Neural progenitor cell (in vitro differentiated cells): ENCODE data around the gene MYO1A. TPM values are rescaled to one million over a fixed set of nuclear protein-coding genes. Genes with fewer than 3 reads are reported as not detected.

Experiments used
- DNase-seq: peaks from one replicate; pipeline ENCODE4 v3.0.0-alpha.2; 2016; ENCODE audit warnings: low spot score
- H2AFZ ChIP-seq: fragments of 200-600 bp; sonication (generic); replicated peaks from 2 replicates; pipeline ENCODE4 v1.6.1; 2016; ENCODE audit warnings: antibody characterized with exemption
- H3F3A ChIP-seq: fragments of 200-600 bp; sonication (generic); 2 replicates; pipeline ENCODE4 v1.6.1; 2016; ENCODE audit warnings: antibody characterized with exemption, low read depth
- H3K27ac ChIP-seq: fragments of 200-600 bp; sonication (generic); 2 replicates; pipeline ENCODE4 v1.5.1; 2016; ENCODE audit warnings: mild to moderate bottlenecking
- H3K27me3 ChIP-seq: fragments of 200-600 bp; sonication (generic); 2 replicates; pipeline ENCODE4 v1.6.1; 2016; ENCODE audit warnings: mild to moderate bottlenecking, moderate library complexity
- H3K36me3 ChIP-seq: fragments of 200-600 bp; sonication (generic); 2 replicates; pipeline ENCODE4 v1.5.1; 2016
- H3K4me1 ChIP-seq: fragments of 200-600 bp; sonication (generic); 2 replicates; pipeline ENCODE4 v1.6.1; 2016; ENCODE audit warnings: mixed run types
- H3K4me2 ChIP-seq: fragments of 200-600 bp; sonication (generic); 2 replicates; pipeline ENCODE4 v1.6.1; 2016
- H3K4me3 ChIP-seq: fragments of 200-600 bp; sonication (generic); 2 replicates; pipeline ENCODE4 v1.5.1; 2016
- H3K79me2 ChIP-seq: fragments of 200-600 bp; sonication (generic); 2 replicates; pipeline ENCODE4 v1.6.1; 2016; ENCODE audit warnings: low read depth
- H3K9ac ChIP-seq: fragments of 200-600 bp; sonication (generic); 2 replicates; pipeline ENCODE4 v1.6.1; 2016
- H3K9me3 ChIP-seq: fragments of 200-600 bp; sonication (generic); 2 replicates; pipeline ENCODE4 v1.5.1; 2016; ENCODE audit warnings: low read depth
- H4K20me1 ChIP-seq: fragments of 200-600 bp; sonication (generic); 2 replicates; pipeline ENCODE4 v1.6.1; 2016; ENCODE audit warnings: low read depth
- H3K27ac Mint-ChIP-seq: 3 replicates; pipeline ENCODE4 v1.8.0; 2021; ENCODE audit warnings: mixed read lengths
- H3K27me3 Mint-ChIP-seq: 2 replicates; pipeline ENCODE4 v1.8.0; 2022; ENCODE audit warnings: low read depth, mild to moderate bottlenecking, inconsistent platforms, moderate library complexity, mixed read lengths; ENCODE audit not compliant: insufficient read depth
- H3K36me3 Mint-ChIP-seq: 3 replicates; pipeline ENCODE4 v1.8.0; 2021; ENCODE audit warnings: mixed read lengths
- H3K4me1 Mint-ChIP-seq: 3 replicates; pipeline ENCODE4 v1.8.0; 2021; ENCODE audit warnings: mixed read lengths
- H3K4me3 Mint-ChIP-seq: 3 replicates; pipeline ENCODE4 v1.8.0; 2021; ENCODE audit warnings: mild to moderate bottlenecking, moderate library complexity, mixed read lengths
- H3K9me3 Mint-ChIP-seq: 3 replicates; pipeline ENCODE4 v1.8.0; 2020; ENCODE audit warnings: mixed read lengths
- EZH2 ChIP-seq: fragments of 200-600 bp; sonication (generic); IDR thresholded peaks from 2 replicates; pipeline ENCODE4 v1.6.1; 2017; ENCODE audit warnings: antibody characterized with exemption, mild to moderate bottlenecking, moderate library complexity
- EZH2phosphoT487 ChIP-seq: fragments of 200-600 bp; sonication (generic); IDR thresholded peaks from 2 replicates; pipeline ENCODE4 v1.6.1; 2017; ENCODE audit warnings: antibody characterized with exemption
- total RNA-seq: library from RNA; depleted of rRNA; stranded (reverse); fragments of >200 nt; gene quantifications from 2 replicates; pipeline ENCODE4 v1.2.3, GENCODE V29; 2015; ENCODE audit warnings: low replicate concordance
- TF ChIP-seq, protein P1 (sequence below): fragments of 200-600 bp; sonication (generic); IDR thresholded peaks from 2 replicates; pipeline ENCODE4 v1.5.1; 2017; ENCODE audit warnings: antibody characterized with exemption, mild to moderate bottlenecking

The MYO1A gene
- total RNA-seq, 1 donor from 2014 or later, result not detected

GRCh38 chr12:57092876-57093414 is 43.0 kb upstream of the MYO1A start:
- Mint-ChIP-seq H3K36me3 (peaks cover 32% of the 10 kb centered on the region), H3K27ac (peak overlapping the region; percentile 74), H3K4me3 (peak overlapping the region; percentile 77), H3K27me3 (peaks cover 12% of the 10 kb centered on the region), H3K4me1 (peaks cover 58% of the 10 kb centered on the region), H3K9me3 (no peaks in the 10 kb centered on the region)
- no peaks in the 10 kb centered on the region for H3K27me3 ChIP-seq
- TF ChIP-seq, protein P1, sequence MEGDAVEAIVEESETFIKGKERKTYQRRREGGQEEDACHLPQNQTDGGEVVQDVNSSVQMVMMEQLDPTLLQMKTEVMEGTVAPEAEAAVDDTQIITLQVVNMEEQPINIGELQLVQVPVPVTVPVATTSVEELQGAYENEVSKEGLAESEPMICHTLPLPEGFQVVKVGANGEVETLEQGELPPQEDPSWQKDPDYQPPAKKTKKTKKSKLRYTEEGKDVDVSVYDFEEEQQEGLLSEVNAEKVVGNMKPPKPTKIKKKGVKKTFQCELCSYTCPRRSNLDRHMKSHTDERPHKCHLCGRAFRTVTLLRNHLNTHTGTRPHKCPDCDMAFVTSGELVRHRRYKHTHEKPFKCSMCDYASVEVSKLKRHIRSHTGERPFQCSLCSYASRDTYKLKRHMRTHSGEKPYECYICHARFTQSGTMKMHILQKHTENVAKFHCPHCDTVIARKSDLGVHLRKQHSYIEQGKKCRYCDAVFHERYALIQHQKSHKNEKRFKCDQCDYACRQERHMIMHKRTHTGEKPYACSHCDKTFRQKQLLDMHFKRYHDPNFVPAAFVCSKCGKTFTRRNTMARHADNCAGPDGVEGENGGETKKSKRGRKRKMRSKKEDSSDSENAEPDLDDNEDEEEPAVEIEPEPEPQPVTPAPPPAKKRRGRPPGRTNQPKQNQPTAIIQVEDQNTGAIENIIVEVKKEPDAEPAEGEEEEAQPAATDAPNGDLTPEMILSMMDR, result no peak
- TF ChIP-seq EZH2 (no peak), EZH2phosphoT487 (no peak)
- H3K9ac ChIP-seq, result no peak overlapping the region
- no peaks in the 10 kb centered on the region for H3K9me3 ChIP-seq
- peaks cover 22% of the 10 kb centered on the region for H3F3A ChIP-seq
- no peak overlapping the region for H3K27ac ChIP-seq
- no peaks in the 10 kb centered on the region for H3K36me3 ChIP-seq
- H2AFZ ChIP-seq, result no peak overlapping the region
- no peak for DNase-seq
- H4K20me1 ChIP-seq, result peaks cover 38% of the 10 kb centered on the region
- H3K79me2 ChIP-seq, result peaks cover 28% of the 10 kb centered on the region
- H3K4me3 ChIP-seq, result no peak overlapping the region
- H3K4me2 ChIP-seq, result no peak overlapping the region
- peaks cover 17% of the 10 kb centered on the region for H3K4me1 ChIP-seq

DNA sequence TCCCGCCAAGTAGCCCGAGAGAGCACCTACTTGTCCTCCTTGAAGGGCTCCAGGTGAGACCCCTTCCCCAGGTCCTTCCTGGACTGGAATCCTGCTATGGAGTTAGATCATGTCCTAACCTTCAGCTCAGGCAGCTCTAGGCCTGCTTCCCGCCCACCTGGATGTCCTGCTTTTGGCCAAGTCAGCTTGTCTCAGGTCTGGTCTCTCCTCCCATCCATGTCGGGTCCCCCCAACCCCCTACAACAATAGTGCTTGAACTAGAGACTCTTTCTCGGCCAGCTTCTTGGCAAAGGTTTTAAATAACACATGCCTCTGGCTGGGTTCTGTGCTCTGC is 42.6 kb upstream of the MYO1A start:
- H3K36me3 ChIP-seq, result no peaks in the 10 kb centered on the region
- H3K4me3 Mint-ChIP-seq, result peak overlapping the region; percentile 77
- TF ChIP-seq EZH2 (no peak), EZH2phosphoT487 (no peak)
- TF ChIP-seq, protein P1, result no peak
- H2AFZ ChIP-seq, result no peak overlapping the region
- H3K79me2 ChIP-seq, result peaks cover 28% of the 10 kb centered on the region
- peaks cover 17% of the 10 kb centered on the region for H3K4me1 ChIP-seq
- H3K9ac ChIP-seq, result no peak overlapping the region
- H3K27me3 ChIP-seq, result no peaks in the 10 kb centered on the region
- peaks cover 38% of the 10 kb centered on the region for H4K20me1 ChIP-seq
- DNase-seq, result no peak
- no peak overlapping the region for H3K27ac ChIP-seq
- H3K4me3 ChIP-seq, result no peak overlapping the region
- no peak overlapping the region for H3K4me2 ChIP-seq
- H3K36me3 Mint-ChIP-seq, result peaks cover 32% of the 10 kb centered on the region
- no peaks in the 10 kb centered on the region for H3K9me3 Mint-ChIP-seq
- peaks cover 26% of the 10 kb centered on the region for H3F3A ChIP-seq
- no peaks in the 10 kb centered on the region for H3K9me3 ChIP-seq
- peaks cover 11% of the 10 kb centered on the region for H3K27me3 Mint-ChIP-seq
- H3K4me1 Mint-ChIP-seq, result peaks cover 60% of the 10 kb centered on the region
- H3K27ac Mint-ChIP-seq, result peak overlapping the region; percentile 74

DNA sequence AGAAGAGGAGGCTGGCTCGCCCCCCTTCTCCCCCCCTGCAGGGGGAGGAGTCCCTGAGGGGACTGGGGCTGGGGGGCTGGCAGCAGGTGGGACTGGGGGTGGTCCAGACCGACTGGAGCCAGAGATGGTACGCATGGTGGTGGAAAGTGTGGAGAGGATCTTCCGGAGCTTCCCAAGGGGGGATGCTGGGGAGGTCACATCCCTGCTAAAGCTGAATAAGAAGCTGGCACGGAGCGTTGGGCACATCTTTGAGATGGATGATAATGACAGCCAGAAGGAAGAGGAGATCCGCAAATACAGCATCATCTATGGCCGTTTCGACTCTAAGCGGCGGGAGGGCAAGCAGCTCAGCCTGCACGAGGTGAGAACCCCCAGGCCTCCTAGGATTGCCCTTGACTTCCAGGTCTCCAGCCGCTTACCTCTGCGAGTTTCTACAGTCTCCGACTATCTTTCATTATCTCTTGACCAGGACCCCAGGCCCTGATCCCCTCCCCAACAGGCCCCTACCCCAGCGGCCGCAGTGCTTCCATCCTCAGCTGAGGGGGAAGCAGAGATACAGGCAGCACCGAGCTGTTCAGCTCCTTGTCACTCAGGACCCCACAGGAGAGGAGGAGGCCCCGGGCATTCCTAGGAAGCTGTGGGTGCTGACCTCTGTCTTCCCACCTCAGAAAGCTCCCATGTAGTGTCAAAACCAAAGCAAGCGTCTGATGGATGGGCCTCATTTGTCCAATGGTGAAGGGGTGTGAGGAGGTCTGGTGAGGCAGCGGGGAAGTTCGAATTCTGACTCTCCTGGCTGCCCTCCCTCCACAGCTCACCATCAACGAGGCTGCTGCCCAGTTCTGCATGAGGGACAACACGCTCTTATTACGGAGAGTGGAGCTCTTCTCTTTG is 42.0 kb upstream of the MYO1A start:
- H3K27me3 ChIP-seq, result no peaks in the 10 kb centered on the region
- DNase-seq, result no peak
- no peaks in the 10 kb centered on the region for H3K9me3 Mint-ChIP-seq
- H4K20me1 ChIP-seq, result peaks cover 38% of the 10 kb centered on the region
- H3K4me1 Mint-ChIP-seq, result peaks cover 60% of the 10 kb centered on the region
- H3F3A ChIP-seq, result peaks cover 31% of the 10 kb centered on the region
- no peak overlapping the region for H3K27ac Mint-ChIP-seq
- H3K9me3 ChIP-seq, result no peaks in the 10 kb centered on the region
- no peak overlapping the region for H2AFZ ChIP-seq
- H3K4me3 ChIP-seq, result no peak overlapping the region
- TF ChIP-seq EZH2phosphoT487 (no peak), EZH2 (no peak)
- TF ChIP-seq, protein P1, result no peak
- peaks cover 27% of the 10 kb centered on the region for H3K36me3 Mint-ChIP-seq
- H3K4me1 ChIP-seq, result peaks cover 17% of the 10 kb centered on the region
- H3K36me3 ChIP-seq, result no peaks in the 10 kb centered on the region
- no peak overlapping the region for H3K9ac ChIP-seq
- H3K4me3 Mint-ChIP-seq, result peak overlapping the region; percentile 95
- H3K79me2 ChIP-seq, result peaks cover 28% of the 10 kb centered on the region
- peaks cover 11% of the 10 kb centered on the region for H3K27me3 Mint-ChIP-seq
- H3K27ac ChIP-seq, result no peak overlapping the region
- H3K4me2 ChIP-seq, result no peak overlapping the region
